Endothelial cell of umbilical vein (primary cell): ENCODE results near the gene MOGAT1. TPM values are rescaled to one million over a fixed set of nuclear protein-coding genes. Genes with fewer than 3 reads are reported as not detected.

Experiments
- BruUV-seq: library from RNA; stranded (reverse); fragments of 400-500 nt; replicated peaks from 2 replicates; lab custom pipeline; 2021; lab: Mats Ljungman, UMichigan
- CTCF ChIA-PET: fragments of 300-600, 350-600 bp; sonication (Branson Sonifier 250); formaldehyde crosslinking; loops from one replicate; lab custom pipeline; 2021; ENCODE audit warnings: antibody characterized with exemption, inconsistent platforms; lab: Charles Lee
- POLR2A ChIA-PET: fragments of 300-600, 350-600 bp; sonication (Branson Sonifier 250); formaldehyde crosslinking; loops from one replicate; lab custom pipeline; 2021; ENCODE audit warnings: antibody characterized with exemption, inconsistent platforms; lab: Charles Lee
- DNase-seq: peaks from one replicate; pipeline ENCODE4 v3.0.0-alpha.2; 2011; ENCODE audit warnings: low read depth, low spot score
- FAIRE-seq: peaks from 2 replicates; lab custom pipeline; 2011; peaks lifted over from hg19 to GRCh38; lab: Jason Lieb, UNC
- H2AFZ ChIP-seq: 2 replicates; pipeline ENCODE4 v1.6.0; 2012; ENCODE audit warnings: low read depth, low read length, control low read depth, inconsistent platforms
- H3K27ac ChIP-seq: 2 replicates; pipeline ENCODE4 v1.5.1; 2011; ENCODE audit warnings: low read depth, mild to moderate bottlenecking, control low read depth, low read length, moderate library complexity; ENCODE audit not compliant: insufficient read depth
- H3K27me3 ChIP-seq, 2 experiments: 2 replicates each; pipeline versions ENCODE4 v1.6.0 to v1.6.1; 2011; ENCODE audit warnings: low read length in 2 of 2, mixed read lengths in 1 of 2; ENCODE audit not compliant: control insufficient read depth in 2 of 2, insufficient read depth in 2 of 2
- H3K36me3 ChIP-seq, 2 experiments: 2 replicates in 1 of 2; 3 replicates in 1 of 2; pipeline ENCODE4 v1.5.1; 2011; ENCODE audit warnings: low read length in 2 of 2, mild to moderate bottlenecking in 1 of 2, moderate library complexity in 1 of 2; ENCODE audit not compliant: control insufficient read depth in 2 of 2, insufficient read depth in 2 of 2; ENCODE audit errors: extremely low read depth in 1 of 2
- H3K4me1 ChIP-seq: 3 replicates; pipeline ENCODE4 v1.5.1; 2011; ENCODE audit warnings: mild to moderate bottlenecking, low read length; ENCODE audit not compliant: control insufficient read depth, insufficient read depth; ENCODE audit errors: extremely low read depth
- H3K4me2 ChIP-seq: 2 replicates; pipeline ENCODE4 v1.6.1; 2011; ENCODE audit warnings: low read length, control low read depth, mixed read lengths; ENCODE audit not compliant: insufficient read depth
- H3K4me3 ChIP-seq, 3 experiments: fragments of 200-600 bp in 1 of 3; sonication (generic), shearing (Covaris generic) in 1 of 3; replicated peaks in 1 of 3; 2 replicates each; pipeline ENCODE4 v1.5.1; 2011 to 2016; ENCODE audit warnings: control low read depth in 3 of 3, low read length in 3 of 3, mild to moderate bottlenecking in 2 of 3, inconsistent platforms in 1 of 3, low read depth in 1 of 3, moderate library complexity in 1 of 3; ENCODE audit not compliant: insufficient read depth in 1 of 3
- H3K79me2 ChIP-seq: 2 replicates; pipeline ENCODE4 v1.6.0; 2012; ENCODE audit warnings: low read length, inconsistent platforms; ENCODE audit not compliant: control insufficient read depth, insufficient read depth
- H3K9ac ChIP-seq: replicated peaks from 2 replicates; pipeline ENCODE3; 2011; ENCODE audit warnings: low read length, control low read depth; ENCODE audit not compliant: insufficient read depth; ENCODE audit errors: extremely low read depth
- H3K9me1 ChIP-seq: replicated peaks from 3 replicates; pipeline ENCODE4 v1.6.0; 2011; ENCODE audit warnings: mild to moderate bottlenecking, low read length; ENCODE audit not compliant: control insufficient read depth, insufficient read depth; ENCODE audit errors: extremely low read depth
- H3K9me3 ChIP-seq: replicated peaks from 2 replicates; pipeline ENCODE4 v1.5.1; 2012; ENCODE audit warnings: low read length, inconsistent platforms; ENCODE audit not compliant: control insufficient read depth, insufficient read depth
- H4K20me1 ChIP-seq: replicated peaks from 2 replicates; pipeline ENCODE3; 2011; ENCODE audit warnings: mild to moderate bottlenecking, low read length; ENCODE audit not compliant: control insufficient read depth, insufficient read depth; ENCODE audit errors: extremely low read depth
- EZH2 ChIP-seq: IDR thresholded peaks from 2 replicates; pipeline ENCODE4 v1.6.1; 2012; ENCODE audit warnings: borderline replicate concordance, low read depth, mild to moderate bottlenecking, moderate library complexity, low read length, inconsistent platforms; ENCODE audit not compliant: severe bottlenecking
- FOS ChIP-seq: IDR thresholded peaks from 2 replicates; pipeline ENCODE4 v1.6.1; 2011; ENCODE audit warnings: mild to moderate bottlenecking, low read length, moderate library complexity, borderline replicate concordance; ENCODE audit not compliant: insufficient read depth
- GATA2 ChIP-seq: IDR thresholded peaks from 2 replicates; pipeline ENCODE4 v1.7.0; 2011; ENCODE audit warnings: low read depth, mild to moderate bottlenecking, moderate library complexity, mixed read lengths, low read length; ENCODE audit not compliant: insufficient read length, insufficient read depth
- JUN ChIP-seq: IDR thresholded peaks from 2 replicates; pipeline ENCODE4 v1.6.1; 2011; ENCODE audit warnings: borderline replicate concordance, low read depth; ENCODE audit not compliant: insufficient read length, insufficient read depth
- MYC ChIP-seq: IDR thresholded peaks from one replicate; pipeline ENCODE4 v1.6.1; 2011; ENCODE audit warnings: mild to moderate bottlenecking, low read depth, low read length
- POLR2A ChIP-seq: IDR thresholded peaks from 2 replicates; pipeline ENCODE4 v1.6.1; 2012; ENCODE audit warnings: low read depth, mild to moderate bottlenecking, control low read depth, low read length
- POLR2AphosphoS5 ChIP-seq: IDR thresholded peaks from 2 replicates; pipeline ENCODE4 v1.6.1; 2012; ENCODE audit warnings: low read depth, mild to moderate bottlenecking, control low read depth, low read length, moderate library complexity; ENCODE audit not compliant: insufficient read depth
- dilution Hi-C: fragments of 300-500 bp; cut with MboI; formaldehyde crosslinking; loops from one replicate; pipeline ENCODE4 v1.15.0; 2019; ENCODE audit warnings: low sequenced_read_pairs; ENCODE audit not compliant: extremely low pct_ligation_motif_present
- intact Hi-C: fragments of 100-400 bp; cut with micrococcal nuclease; formaldehyde crosslinking; loops from one replicate; pipeline ENCODE4 v1.10.0; 2022
- polyA plus RNA-seq, 4 experiments: library from polyadenylated mRNA; depleted of rRNA in 3 of 4; stranded (reverse) in 3 of 4; unstranded in 1 of 4; fragments of >200 nt; gene quantifications; 2 replicates each; pipeline versions ENCODE4 v1.2.1 to v1.2.3, GENCODE V29; 2011 to 2012; ENCODE audit warnings: missing spikeins in 1 of 4
- total RNA-seq: library from RNA; stranded (reverse); gene quantifications from 2 replicates; pipeline ENCODE4 v1.2.3, GENCODE V29; 2021
- TF ChIP-seq, protein P1 (sequence below): IDR thresholded peaks from 2 replicates; pipeline ENCODE4 v1.6.1; 2011; ENCODE audit not compliant: insufficient read depth, insufficient read length
- TF ChIP-seq, protein P2 (sequence below), 2 donors: IDR thresholded peaks; 1 replicate in 1 of 2; 2 replicates in 1 of 2; pipeline ENCODE4 v1.5.1; 2011; ENCODE audit warnings: low read length in 2 of 2, mild to moderate bottlenecking in 2 of 2, moderate library complexity in 2 of 2, control low read depth in 1 of 2, inconsistent platforms in 1 of 2, low read depth in 1 of 2; ENCODE audit not compliant: insufficient read depth in 1 of 2; ENCODE audit errors: extremely low read depth in 1 of 2

The MOGAT1 gene
- total and polyA plus RNA-seq, 2 donors (not counting 3 experiments of a cell fraction or from before 2014, with no cell fraction given), result not detected

DNA sequence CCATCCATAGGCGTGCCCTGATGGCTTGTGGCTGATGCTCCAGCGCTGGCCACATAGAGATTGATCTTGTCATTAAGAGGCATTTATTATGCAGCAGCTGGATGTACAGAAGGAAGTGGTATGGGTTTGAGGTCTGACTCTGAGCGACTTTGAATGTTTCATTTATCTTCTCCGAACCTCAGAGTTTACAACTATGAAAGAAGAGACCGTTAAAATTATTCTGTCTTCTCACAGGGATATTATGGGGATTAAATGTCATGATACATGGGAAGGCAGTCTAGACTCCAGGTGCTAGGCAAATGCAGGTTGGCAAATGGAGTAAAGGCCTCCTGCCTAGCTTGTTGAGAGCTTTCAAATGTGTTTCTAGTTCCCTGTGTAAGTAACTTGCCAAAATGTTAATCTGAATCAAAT lies 30.3 kb downstream of the MOGAT1 start:
- H3K4me2 ChIP-seq, result no peak overlapping the region
- no peaks in the 10 kb centered on the region for H3K36me3 ChIP-seq
- no peak overlapping the region for H3K27ac ChIP-seq
- H3K79me2 ChIP-seq, result no peaks in the 10 kb centered on the region
- no peaks in the 10 kb centered on the region for H3K9me1 ChIP-seq
- no peak overlapping the region for H3K9ac ChIP-seq
- ChIA-PET POLR2A (no interaction called here), CTCF (no interaction called here)
- dilution Hi-C loops (no loop called here), intact Hi-C loops (loop anchor here (10.0 kb wide), 1 partner anchor 993 kb away; no protein-coding TSS in a partner anchor)
- FAIRE-seq, result no peak
- H3K27me3 ChIP-seq, result no peaks in the 10 kb centered on the region
- H3K4me1 ChIP-seq, result peaks cover 30% of the 10 kb centered on the region
- H2AFZ ChIP-seq, result no peak overlapping the region
- no peaks in the 10 kb centered on the region for H4K20me1 ChIP-seq
- TF ChIP-seq MYC, result no peak
- TF ChIP-seq POLR2A, result no peak
- TF ChIP-seq, protein P1, sequence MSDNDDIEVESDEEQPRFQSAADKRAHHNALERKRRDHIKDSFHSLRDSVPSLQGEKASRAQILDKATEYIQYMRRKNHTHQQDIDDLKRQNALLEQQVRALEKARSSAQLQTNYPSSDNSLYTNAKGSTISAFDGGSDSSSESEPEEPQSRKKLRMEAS, result no peak
- TF ChIP-seq JUN, result no peak
- no peak for TF ChIP-seq GATA2
- TF ChIP-seq, protein P2, sequence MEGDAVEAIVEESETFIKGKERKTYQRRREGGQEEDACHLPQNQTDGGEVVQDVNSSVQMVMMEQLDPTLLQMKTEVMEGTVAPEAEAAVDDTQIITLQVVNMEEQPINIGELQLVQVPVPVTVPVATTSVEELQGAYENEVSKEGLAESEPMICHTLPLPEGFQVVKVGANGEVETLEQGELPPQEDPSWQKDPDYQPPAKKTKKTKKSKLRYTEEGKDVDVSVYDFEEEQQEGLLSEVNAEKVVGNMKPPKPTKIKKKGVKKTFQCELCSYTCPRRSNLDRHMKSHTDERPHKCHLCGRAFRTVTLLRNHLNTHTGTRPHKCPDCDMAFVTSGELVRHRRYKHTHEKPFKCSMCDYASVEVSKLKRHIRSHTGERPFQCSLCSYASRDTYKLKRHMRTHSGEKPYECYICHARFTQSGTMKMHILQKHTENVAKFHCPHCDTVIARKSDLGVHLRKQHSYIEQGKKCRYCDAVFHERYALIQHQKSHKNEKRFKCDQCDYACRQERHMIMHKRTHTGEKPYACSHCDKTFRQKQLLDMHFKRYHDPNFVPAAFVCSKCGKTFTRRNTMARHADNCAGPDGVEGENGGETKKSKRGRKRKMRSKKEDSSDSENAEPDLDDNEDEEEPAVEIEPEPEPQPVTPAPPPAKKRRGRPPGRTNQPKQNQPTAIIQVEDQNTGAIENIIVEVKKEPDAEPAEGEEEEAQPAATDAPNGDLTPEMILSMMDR (IDR thresholded peaks at IDR 0.05; ENCODE audit: extremely low read depth in 1 of 2, insufficient read depth in 1 of 2, low read depth in 1 of 2, low read length in 2 of 2), result no peak
- TF ChIP-seq FOS, result no peak
- no peak for TF ChIP-seq EZH2
- TF ChIP-seq POLR2AphosphoS5, result no peak
- BruUV-seq, result no TSS peak
- DNase-seq, result no peak
- H3K4me3 ChIP-seq, result no peak overlapping the region
- H3K9me3 ChIP-seq, result no peaks in the 10 kb centered on the region
